GM18517 (cell line): ENCODE data around the gene CRTC3.

ENCODE experiments used
- ATAC-seq: cut with Tn5 transposase; IDR thresholded peaks from one replicate; pipeline ENCODE4 v1.9.1; 2021; ENCODE audit warnings: mild to moderate bottlenecking, moderate library complexity; ENCODE audit not compliant: unreplicated experiment

Gene CRTC3

GRCh38 chr15:90591524-90591923 is 61.8 kb downstream of the CRTC3 start:
- ATAC-seq, result no peak

GRCh38 chr15:90592131-90592881 is 62.6 kb downstream of the CRTC3 start:
- ATAC-seq, result no peak

GRCh38 chr15:90593499-90594158 is 63.9 kb downstream of the CRTC3 start:
- ATAC-seq, result no peak

- ATAC-seq, result peak; percentile 32
These were observed 64.6 kb downstream of the CRTC3 start for GRCh38 chr15:90594301-90594738.

- ATAC-seq, result no peak
These were observed 66.0 kb downstream of the CRTC3 start for GRCh38 chr15:90595763-90596155.

- no peak for ATAC-seq
These were observed 67.2 kb downstream of the CRTC3 start for GRCh38 chr15:90596943-90597342.

- ATAC-seq, result peak; percentile 37
These were observed 67.9 kb downstream of the CRTC3 start for GRCh38 chr15:90597577-90597976.

- peak; percentile 22 for ATAC-seq
These were observed 68.4 kb downstream of the CRTC3 start for GRCh38 chr15:90598031-90598577.

- no peak for ATAC-seq
These were observed 69.0 kb downstream of the CRTC3 start for GRCh38 chr15:90598679-90599078.

- no peak for ATAC-seq
These were observed 69.4 kb downstream of the CRTC3 start for GRCh38 chr15:90599116-90599515.

- ATAC-seq, result no peak
These were observed 69.9 kb downstream of the CRTC3 start for GRCh38 chr15:90599644-90600043.

GRCh38 chr15:90600954-90601353 is 71.2 kb downstream of the CRTC3 start:
- ATAC-seq, result no peak

- ATAC-seq, result no peak
These were observed 74.2 kb downstream of the CRTC3 start for GRCh38 chr15:90603893-90604292.

GRCh38 chr15:90606641-90607040 is 76.9 kb downstream of the CRTC3 start:
- no peak for ATAC-seq

- ATAC-seq, result no peak
These were observed 77.6 kb downstream of the CRTC3 start for GRCh38 chr15:90607361-90607760.

- no peak for ATAC-seq
These were observed 79.8 kb downstream of the CRTC3 start for GRCh38 chr15:90609242-90610180.

- no peak for ATAC-seq
These were observed 80.5 kb downstream of the CRTC3 start for GRCh38 chr15:90610190-90610589.

GRCh38 chr15:90611157-90611556 is 81.4 kb downstream of the CRTC3 start:
- ATAC-seq, result no peak

GRCh38 chr15:90617171-90617570 is 87.4 kb downstream of the CRTC3 start:
- ATAC-seq, result no peak

GRCh38 chr15:90617668-90618097 is 88.0 kb downstream of the CRTC3 start:
- ATAC-seq, result no peak
